K562 (cell line): ENCODE data around the gene ZNF441. TPM values are rescaled to one million over a fixed set of nuclear protein-coding genes. Genes with fewer than 3 reads are reported as not detected.

ENCODE experiments used
- CBX3 ChIP-seq, 2 experiments: IDR thresholded peaks; 1 replicate in 1 of 2; 2 replicates in 1 of 2; pipeline ENCODE4 v1.6.1; 2012; ENCODE audit warnings: inconsistent platforms in 2 of 2, low read length in 2 of 2, borderline replicate concordance in 1 of 2, control low read depth in 1 of 2
- CCNT2 ChIP-seq: IDR thresholded peaks from 2 replicates; pipeline ENCODE4 v1.6.1; 2011; ENCODE audit warnings: borderline replicate concordance, low read depth, mild to moderate bottlenecking, moderate library complexity, mixed read lengths, low read length; ENCODE audit not compliant: insufficient read length; ENCODE audit errors: extremely low read depth
- CXXC5 ChIP-seq: fragments of 250-450 bp; sonication (Bioruptor Pico); IDR thresholded peaks from 2 replicates; pipeline ENCODE4 v1.8.0; 2022; ENCODE audit warnings: inconsistent platforms, mild to moderate bottlenecking, moderate library complexity
- DPF2 ChIP-seq: fragments of 450-650 bp; IDR thresholded peaks from 2 replicates; pipeline ENCODE4 v1.6.1; 2016
- FOXA1 ChIP-seq: fragments of 450-650 bp; IDR thresholded peaks from 2 replicates; pipeline ENCODE4 v1.6.1; 2016; ENCODE audit warnings: mild to moderate bottlenecking, borderline replicate concordance
- HMG20B ChIP-seq: fragments of 250-450 bp; sonication (Bioruptor Pico); IDR thresholded peaks from 2 replicates; pipeline ENCODE4 v1.5.0; 2021; ENCODE audit warnings: mild to moderate bottlenecking
- MYC ChIP-seq, 2 experiments: fragments of 250-450 bp in 1 of 2; sonication (Bioruptor Pico) in 1 of 2; IDR thresholded peaks; 2 replicates each; pipeline versions ENCODE4 v1.5.1 to v1.6.1; 2012 to 2021; ENCODE audit warnings: low read depth in 2 of 2, borderline replicate concordance in 1 of 2, improper control_type of control experiment in 1 of 2, low read length in 1 of 2, mild to moderate bottlenecking in 1 of 2, moderate library complexity in 1 of 2
- NKRF ChIP-seq: fragments of 450-650 bp; IDR thresholded peaks from 2 replicates; pipeline ENCODE4 v1.6.1; 2016; ENCODE audit warnings: borderline replicate concordance
- SOX6 ChIP-seq: fragments of 450-650 bp; IDR thresholded peaks from 2 replicates; pipeline ENCODE4 v1.6.1; 2014; ENCODE audit warnings: mild to moderate bottlenecking
- UBTF ChIP-seq, 2 experiments: IDR thresholded peaks; 2 replicates each; pipeline ENCODE4 v1.6.1; 2012; ENCODE audit warnings: improper control_type of control experiment in 2 of 2, low read depth in 2 of 2, low read length in 2 of 2, borderline replicate concordance in 1 of 2
- ZNF224 ChIP-seq: sonication (generic); formaldehyde crosslinking; IDR thresholded peaks from 2 replicates; pipeline ENCODE4 v1.8.0; 2022; ENCODE audit warnings: mild to moderate bottlenecking, missing genetic modification reagents
- ZNF24 ChIP-seq: fragments of 450-650 bp; IDR thresholded peaks from 2 replicates; pipeline ENCODE4 v1.6.1; 2016
- ZNF639 ChIP-seq, 2 experiments: fragments of 200-800 bp in 1 of 2; sonication (Bioruptor generic) in 1 of 2; sonication (generic) in 1 of 2; formaldehyde crosslinking in 1 of 2; IDR thresholded peaks in 1 of 2; conservative IDR thresholded peaks in 1 of 2; 2 replicates each; pipeline versions ENCODE4 v1.5.0 to v1.6.1; 2016 to 2020; ENCODE audit warnings: missing compliant biosample characterization in 1 of 2, missing genetic modification characterization in 1 of 2, missing genetic modification reagents in 1 of 2
- polyA plus RNA-seq, 8 experiments: library from polyadenylated mRNA; depleted of rRNA in 4 of 8; stranded (reverse) in 5 of 8; unstranded in 3 of 8; fragments of >200 nt; fragmentation: Nextera tagmentation in 2 of 8; fragmentation: Illumina TruSeq in 1 of 8; extraction: Ambion mirVana in 2 of 8; extraction: Trizol in 1 of 8; gene quantifications; 2 replicates each; pipeline versions ENCODE4 v1.2.1 to v1.2.3, GENCODE V29; 2011 to 2014; ENCODE audit warnings: inconsistent platforms in 1 of 8, missing spikeins in 1 of 8
- total RNA-seq, 7 experiments: library from RNA; depleted of rRNA in 6 of 7; stranded (reverse); fragments of >200 nt in 6 of 7; fragmentation: Illumina TruSeq in 2 of 7; extraction: Trizol in 2 of 7; gene quantifications; 2 replicates each; pipeline versions ENCODE4 v1.2.1 to v1.2.3, GENCODE V29; 2011 to 2021; ENCODE audit warnings: low replicate concordance in 1 of 7

Gene ZNF441
- total and polyA plus RNA-seq, 9 of the 15 experiments (the other 6 are each of a cell fraction or from before 2014, with no cell fraction given): 1.9 to 14.0 (median 7.8) TPM

GRCh38 chr19:11737964-11738745 is 28.6 kb upstream of the ZNF441 start (continued):
- TF ChIP-seq CBX3 (IDR thresholded peaks at IDR 0.05; ENCODE audit: borderline replicate concordance in 1 of 2, low read length in 2 of 2) (no peak), NKRF (no peak), ZNF639 (CRISPR knock-in tag; conservative IDR thresholded peaks at IDR 0.05 in 1 of 2, IDR thresholded peaks at IDR 0.05 in 1 of 2) (no peak), CCNT2 (peak; percentile 52), CXXC5 (CRISPR knock-in tag) (peak; percentile 21; the same call in 1 of the 2 replicates), MYC (IDR thresholded peaks at IDR 0.05; ENCODE audit: low read depth, low read length) (no peak), MYC (CRISPR knock-in tag; IDR thresholded peaks at IDR 0.05; ENCODE audit: borderline replicate concordance, low read depth) (no peak), FOXA1 (no peak), HMG20B (no peak), ZNF24 (no peak), UBTF (IDR thresholded peaks at IDR 0.05; ENCODE audit: borderline replicate concordance in 1 of 2, low read depth in 2 of 2, low read length in 2 of 2) (peak in 1 of 2 experiments; percentile 53; a peak in 1 of 4 replicates), SOX6 (no peak), ZNF224 (CRISPR knock-in tag) (no peak), DPF2 (peak; percentile 45; the same call in 1 of the 2 replicates)
